Activated CD8-positive, alpha-beta memory T cell treated with anti-CD3 and anti-CD28 coated beads, Interleukin-2, amount 50 U/mL, for 24 hours (primary cell): ENCODE results near the gene SAMD11.
A peak's percentile ranks its signal among the peaks of the same experiment; 100 is the strongest.

Source experiments
- DNase-seq: peaks from one replicate; pipeline ENCODE4 v3.0.0-alpha.2; 2020; ENCODE audit errors: extremely low read depth

Gene SAMD11

DNA sequence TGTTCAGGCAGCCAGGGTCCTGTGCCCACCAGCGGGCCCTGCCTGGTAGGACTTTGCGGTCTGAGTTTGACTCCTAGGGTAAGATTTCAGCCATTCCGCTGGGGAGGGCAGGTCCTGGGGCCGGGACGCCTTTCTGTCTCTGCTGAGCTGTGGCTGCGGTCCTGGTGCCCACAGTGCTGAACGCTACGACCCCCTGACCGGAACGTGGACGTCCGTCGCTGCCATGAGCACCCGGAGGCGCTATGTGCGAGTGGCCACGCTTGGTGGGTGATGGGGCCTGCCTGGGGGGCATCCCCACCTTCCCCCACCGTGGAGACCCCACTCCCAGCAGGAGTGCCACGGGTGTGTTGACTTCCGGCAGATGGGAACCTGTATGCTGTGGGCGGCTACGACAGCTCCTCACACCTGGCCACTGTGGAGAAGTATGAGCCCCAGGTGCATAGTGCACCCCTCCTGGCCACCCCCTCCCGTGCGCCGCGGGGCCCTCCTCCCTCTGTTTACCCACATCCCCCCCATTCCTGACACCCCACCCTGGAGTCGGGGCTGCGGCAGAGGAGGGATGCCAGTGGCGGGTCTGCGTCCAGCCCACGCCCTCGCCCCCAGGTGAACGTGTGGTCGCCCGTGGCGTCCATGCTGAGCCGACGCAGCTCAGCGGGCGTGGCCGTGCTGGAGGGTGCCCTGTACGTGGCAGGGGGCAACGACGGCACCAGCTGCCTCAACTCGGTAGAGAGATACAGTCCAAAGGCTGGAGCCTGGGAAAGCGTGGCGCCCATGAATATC is 40.2 kb downstream of the SAMD11 start:
- no peak for DNase-seq

GRCh38 chr1:964691-965525 is 41.2 kb downstream of the SAMD11 start:
- no peak for DNase-seq

GRCh38 chr1:965526-966134 is 41.9 kb downstream of the SAMD11 start:
- no peak for DNase-seq

GRCh38 chr1:966135-966703 is 42.5 kb downstream of the SAMD11 start, which contains the start of gene PLEKHN1:
TSS of gene PLEKHN1 (plus strand) at chr1:966482. CDS start at chr1:966532, 50 bp downstream.
- no peak for DNase-seq

GRCh38 chr1:966704-967300 is 43.1 kb downstream of the SAMD11 start:
- peak; percentile 63 for DNase-seq

DNA sequence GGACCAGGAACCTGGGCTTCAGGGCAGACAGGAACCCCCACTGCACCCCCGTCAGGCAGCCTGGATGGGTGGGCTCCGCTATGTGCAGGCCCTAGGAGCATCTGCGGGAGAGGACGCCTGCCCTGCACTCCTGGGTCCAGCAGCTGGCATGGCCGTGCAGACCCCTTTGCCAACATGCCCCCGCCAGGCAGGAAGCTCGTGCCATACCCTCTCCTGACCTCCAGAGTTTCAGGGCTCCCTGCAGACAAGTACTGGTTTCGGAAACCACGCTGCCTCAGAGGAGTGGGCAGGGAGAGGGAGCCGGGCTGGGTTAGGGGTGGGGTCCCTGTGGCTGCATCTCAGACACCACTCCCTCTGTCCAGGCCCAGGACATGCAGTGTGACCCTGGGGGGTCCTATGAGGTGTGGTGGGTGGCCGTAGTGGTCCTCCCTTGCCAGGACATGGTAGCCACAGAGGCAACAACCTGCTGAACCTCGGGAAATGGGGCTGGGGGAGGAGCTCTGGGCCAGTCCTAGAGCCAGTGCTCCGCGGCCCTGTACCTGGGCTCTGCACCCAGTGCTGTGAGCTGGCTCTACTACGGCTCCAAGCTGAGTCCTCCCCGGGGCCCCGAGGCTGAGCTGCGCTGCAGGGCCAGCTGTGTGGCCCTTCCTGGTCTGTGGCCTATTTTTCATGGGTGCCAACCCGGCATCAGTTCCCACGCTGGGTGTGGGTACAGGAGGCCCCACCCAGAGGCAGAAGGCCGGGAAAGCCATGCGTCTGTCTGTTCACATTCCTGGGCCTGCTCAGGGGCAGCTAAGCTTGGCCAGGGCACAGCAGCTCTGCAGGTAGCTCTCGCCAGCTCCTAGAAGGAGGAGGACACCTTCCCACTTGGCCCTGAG is 44.0 kb downstream of the SAMD11 start:
- no peak for DNase-seq

DNA sequence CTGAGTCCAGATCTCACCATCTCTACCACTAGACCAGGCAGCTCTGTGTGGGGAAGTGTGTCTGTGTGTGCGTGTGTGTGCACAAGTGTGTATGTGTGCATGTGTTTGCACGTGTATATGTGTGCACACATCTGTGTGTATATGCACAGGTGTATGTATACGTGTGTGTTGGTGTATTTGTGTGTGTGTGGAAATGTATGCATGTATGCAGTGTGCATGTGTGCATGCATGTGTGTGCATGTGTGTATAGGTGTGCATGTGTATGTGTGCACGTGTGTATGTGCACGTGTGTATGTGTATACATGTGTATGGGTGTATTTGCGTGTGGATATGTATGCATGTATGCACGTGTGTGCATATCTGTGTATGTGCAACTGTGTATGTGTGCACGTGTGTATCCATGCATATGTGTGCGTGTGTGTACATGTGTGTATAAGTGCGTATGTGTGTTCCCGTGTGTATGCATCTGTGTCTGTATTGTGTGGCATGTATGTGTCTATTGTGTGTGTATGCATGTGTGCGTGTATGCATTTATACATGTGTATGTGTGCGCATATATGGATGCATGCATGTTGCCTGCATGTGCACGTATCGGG is 45.6 kb downstream of the SAMD11 start:
- no peak for DNase-seq

DNA sequence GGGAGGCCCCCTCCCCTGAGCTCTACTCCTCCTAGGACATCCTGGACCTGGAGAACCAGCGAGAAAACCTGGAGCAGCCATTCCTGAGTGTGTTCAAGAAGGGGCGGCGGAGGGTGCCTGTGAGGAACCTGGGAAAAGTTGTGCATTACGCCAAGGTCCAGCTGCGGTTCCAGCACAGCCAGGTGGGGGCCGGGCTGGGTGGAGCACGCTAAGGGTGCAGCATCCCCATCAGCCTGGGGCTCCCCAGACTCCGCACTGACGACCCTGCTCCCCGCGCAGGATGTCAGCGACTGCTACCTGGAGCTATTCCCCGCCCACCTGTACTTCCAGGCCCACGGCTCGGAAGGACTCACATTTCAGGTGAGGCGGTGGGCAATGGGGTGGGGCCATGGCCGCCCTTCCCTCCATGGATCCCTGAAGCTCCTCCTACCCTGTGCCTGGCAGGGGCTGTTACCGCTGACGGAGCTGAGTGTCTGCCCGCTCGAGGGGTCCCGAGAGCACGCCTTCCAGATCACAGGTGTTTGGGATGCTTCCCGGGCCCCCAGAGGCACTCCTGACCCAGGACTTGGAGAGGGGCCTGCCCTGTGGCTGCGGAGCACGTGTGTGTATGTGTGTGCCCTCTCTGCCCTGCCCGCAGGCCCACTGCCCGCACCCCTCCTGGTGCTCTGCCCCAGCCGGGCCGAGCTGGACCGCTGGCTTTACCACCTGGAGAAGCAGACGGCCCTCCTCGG is 46.7 kb downstream of the SAMD11 start:
- no peak for DNase-seq

DNA sequence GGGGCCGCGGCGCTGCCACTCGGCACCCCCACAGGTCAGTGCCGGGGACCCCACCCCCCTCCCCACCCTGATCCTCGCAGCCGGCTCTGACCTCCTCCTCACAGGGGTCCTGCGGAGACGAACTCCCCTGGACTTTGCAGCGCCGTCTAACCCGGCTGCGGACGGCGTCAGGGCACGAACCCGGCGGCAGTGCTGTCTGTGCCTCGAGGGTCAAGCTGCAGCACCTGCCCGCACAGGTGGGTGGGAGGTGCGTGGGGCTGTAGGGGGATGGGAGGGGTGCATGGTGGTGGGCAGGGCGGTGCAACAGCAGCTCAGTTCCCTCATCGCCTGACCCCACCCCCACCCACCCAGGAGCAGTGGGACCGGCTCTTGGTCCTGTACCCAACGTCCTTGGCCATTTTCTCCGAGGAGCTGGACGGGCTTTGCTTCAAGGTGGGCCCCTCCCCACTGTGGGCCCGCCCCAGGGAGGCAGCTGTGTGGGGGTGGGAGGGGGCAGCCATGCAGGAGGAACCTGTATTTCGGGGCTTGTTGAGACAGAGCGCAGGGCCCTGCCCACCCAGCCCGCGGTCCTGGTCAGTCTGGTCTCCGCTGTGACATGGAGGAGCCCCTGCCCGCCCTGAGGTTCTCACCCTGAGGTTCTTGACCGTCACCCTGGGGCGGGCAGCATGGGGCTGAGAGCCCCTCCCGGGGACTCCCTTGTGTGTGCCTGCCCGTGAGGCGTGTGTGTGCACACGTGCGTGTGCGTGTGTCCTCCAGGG is 47.4 kb downstream of the SAMD11 start:
- no peak for DNase-seq

DNA sequence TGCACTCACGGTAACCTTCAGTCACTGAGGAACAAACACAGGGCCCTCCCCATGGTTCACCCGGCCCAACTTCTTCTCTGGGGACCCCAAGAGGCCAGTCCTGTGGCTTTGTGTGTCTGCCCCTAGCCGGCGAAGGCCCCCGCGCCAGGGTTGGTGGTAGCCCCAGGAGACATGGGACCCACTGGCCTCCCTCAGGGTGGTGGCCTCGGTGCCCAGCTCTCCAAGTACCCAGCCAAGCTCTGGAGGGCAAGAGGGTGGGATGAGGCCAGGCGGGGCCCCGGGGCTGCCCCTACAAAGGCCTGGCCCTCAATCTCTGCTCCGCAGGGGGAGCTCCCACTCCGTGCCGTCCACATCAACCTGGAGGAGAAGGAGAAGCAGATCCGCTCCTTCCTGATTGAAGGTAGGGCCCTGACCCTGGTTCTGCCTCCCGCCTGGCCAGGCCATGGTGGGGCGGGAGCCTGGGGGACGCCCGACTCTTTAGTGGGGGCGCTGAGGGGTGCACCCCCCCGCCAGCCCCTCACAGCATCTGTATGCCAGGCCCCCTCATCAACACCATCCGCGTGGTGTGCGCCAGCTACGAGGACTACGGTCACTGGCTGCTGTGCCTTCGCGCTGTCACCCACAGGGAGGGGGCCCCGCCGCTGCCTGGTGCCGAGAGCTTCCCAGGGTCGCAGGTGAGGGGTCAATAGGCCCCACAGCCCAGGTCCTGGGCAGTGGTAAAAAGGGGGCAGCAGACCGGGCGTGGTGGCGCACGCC is 48.2 kb downstream of the SAMD11 start:
- DNase-seq, result no peak

- DNase-seq, result no peak
Measured at GRCh38 chr1:972726-973458, 49.2 kb downstream of the SAMD11 start.

DNA sequence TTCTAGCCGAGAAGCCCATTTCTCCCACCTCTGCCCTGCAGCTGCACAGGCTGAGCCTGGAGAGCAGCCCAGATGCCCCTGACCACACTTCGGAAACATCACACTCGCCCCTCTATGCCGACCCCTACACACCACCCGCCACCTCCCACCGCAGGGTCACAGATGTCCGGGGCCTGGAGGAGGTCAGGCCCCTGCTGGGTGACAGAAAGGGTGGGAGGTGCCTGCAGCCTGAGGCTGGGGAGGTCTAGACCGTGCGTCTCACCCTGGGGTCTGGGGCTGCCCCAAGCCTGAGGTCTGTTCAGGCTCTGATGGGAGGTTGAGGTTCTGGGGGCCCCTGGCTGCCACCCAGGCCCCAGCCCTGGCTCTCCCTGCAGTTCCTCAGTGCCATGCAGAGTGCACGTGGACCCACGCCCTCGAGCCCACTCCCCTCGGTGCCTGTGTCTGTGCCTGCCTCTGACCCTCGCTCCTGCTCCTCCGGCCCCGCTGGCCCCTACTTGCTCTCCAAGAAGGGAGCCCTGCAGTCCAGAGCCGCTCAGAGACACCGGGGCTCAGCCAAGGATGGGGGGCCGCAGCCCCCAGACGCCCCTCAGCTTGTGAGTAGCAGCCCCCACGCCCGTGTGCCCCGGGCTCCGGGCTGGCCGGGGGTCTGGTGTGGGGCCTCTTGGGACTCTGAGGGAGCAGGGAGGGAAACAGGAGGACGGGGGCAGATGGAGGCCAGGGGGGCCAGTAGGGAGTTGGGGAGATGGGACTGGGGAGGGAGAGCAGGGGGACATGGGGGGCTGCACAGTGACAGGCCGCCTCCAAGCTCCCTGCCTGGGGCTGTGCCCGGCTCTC is 50.0 kb downstream of the SAMD11 start:
- DNase-seq, result no peak

DNA sequence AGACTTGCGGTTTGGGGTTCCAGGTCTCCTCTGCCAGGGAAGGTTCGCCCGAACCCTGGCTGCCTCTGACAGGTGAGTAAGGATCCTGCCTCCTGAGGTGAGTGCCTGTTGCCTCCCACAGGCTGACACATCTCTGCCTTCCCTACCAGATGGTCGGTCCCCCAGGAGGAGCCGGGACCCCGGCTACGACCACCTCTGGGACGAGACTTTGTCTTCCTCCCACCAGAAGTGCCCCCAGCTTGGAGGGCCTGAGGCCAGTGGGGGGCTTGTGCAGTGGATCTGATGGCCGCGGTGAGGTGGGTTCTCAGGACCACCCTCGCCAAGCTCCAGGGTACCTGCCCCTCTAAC is 50.5 kb downstream of the SAMD11 start:
- DNase-seq, result no peak

DNA sequence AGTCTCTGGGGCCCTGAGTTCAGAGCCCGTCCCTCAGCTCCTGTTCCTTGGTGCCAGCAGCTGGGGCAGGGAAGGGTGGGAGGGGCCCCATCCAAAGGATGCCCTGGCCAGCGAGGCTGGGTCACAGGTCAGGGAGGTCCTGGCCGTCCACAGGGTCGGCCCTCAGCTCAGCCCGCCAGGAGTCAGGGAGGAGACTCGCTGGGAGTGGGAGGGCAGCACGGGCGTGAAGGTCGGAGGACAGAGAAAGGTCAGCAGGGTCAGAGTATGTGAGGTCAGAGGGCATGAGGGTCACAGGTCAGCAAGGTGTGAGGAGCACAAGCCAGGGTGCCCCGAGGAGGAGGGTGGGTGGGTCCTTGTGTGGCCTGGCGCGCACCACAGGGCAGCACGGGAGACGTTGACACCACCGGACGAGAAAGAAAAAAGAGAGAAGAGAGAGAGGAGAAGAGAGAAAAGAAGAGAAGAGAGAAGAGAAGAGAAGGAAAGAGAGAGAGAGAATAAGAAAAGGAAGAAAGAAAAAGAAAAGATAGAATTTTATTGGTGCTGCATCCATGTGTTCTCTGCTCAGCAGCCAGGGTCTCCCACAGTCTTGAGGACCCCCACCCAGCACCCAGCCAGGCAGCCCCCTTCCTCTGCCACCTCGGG is 51.1 kb downstream of the SAMD11 start:
- DNase-seq, result no peak

GRCh38 chr1:975365-975764 is 51.6 kb downstream of the SAMD11 start:
- DNase-seq, result no peak
